WTC11 (cell line): ENCODE results near the gene RAX2. TPM values are rescaled to one million over a fixed set of nuclear protein-coding genes. Genes with fewer than 3 reads are reported as not detected.

Experiments
- ATAC-seq: fragments of 200-7000 bp; cut with Tn5 transposase; 2 replicates; pipeline ENCODE4 v1.10.0; 2021; ENCODE audit warnings: mild to moderate bottlenecking, moderate library complexity
- CTCF ChIA-PET: fragments of 300-600 bp; sonication (Branson Sonifier 250); formaldehyde crosslinking; loops from one replicate; lab custom pipeline; 2021; ENCODE audit warnings: antibody characterized with exemption; lab: Charles Lee
- POLR2A ChIA-PET: fragments of 350-600 bp; sonication (Branson Sonifier 250); formaldehyde crosslinking; loops from one replicate; lab custom pipeline; 2021; ENCODE audit warnings: antibody characterized with exemption; lab: Charles Lee
- DNase-seq: peaks from one replicate; pipeline ENCODE4 v3.0.0; 2021; ENCODE audit warnings: low spot score
- H3K27ac Mint-ChIP-seq: 2 replicates; pipeline ENCODE4 v1.8.0; 2021; ENCODE audit warnings: mixed read lengths
- H3K27me3 Mint-ChIP-seq: 2 replicates; pipeline ENCODE4 v1.8.0; 2021; ENCODE audit warnings: low read depth, mild to moderate bottlenecking, moderate library complexity, mixed read lengths
- H3K36me3 Mint-ChIP-seq: 2 replicates; pipeline ENCODE4 v1.8.0; 2021; ENCODE audit warnings: mixed read lengths
- H3K4me1 Mint-ChIP-seq: 2 replicates; pipeline ENCODE4 v1.8.0; 2022; ENCODE audit warnings: mixed read lengths
- H3K4me3 Mint-ChIP-seq: 2 replicates; pipeline ENCODE4 v1.8.0; 2021; ENCODE audit warnings: mild to moderate bottlenecking, moderate library complexity, mixed read lengths
- H3K9me3 Mint-ChIP-seq: 2 replicates; pipeline ENCODE4 v1.8.0; 2021; ENCODE audit warnings: mixed read lengths
- ATF2 ChIP-seq: sonication (generic); formaldehyde crosslinking; IDR thresholded peaks from 2 replicates; pipeline ENCODE4 v1.8.1; 2022; ENCODE audit warnings: low read depth, missing genetic modification reagents, borderline replicate concordance
- CBFB ChIP-seq: sonication (generic); formaldehyde crosslinking; IDR thresholded peaks from 2 replicates; pipeline ENCODE4 v1.8.1; 2022; ENCODE audit warnings: mild to moderate bottlenecking, low read depth, missing genetic modification reagents
- CREM ChIP-seq: sonication (generic); formaldehyde crosslinking; IDR thresholded peaks from 2 replicates; pipeline ENCODE4 v1.8.1; 2022; ENCODE audit warnings: mild to moderate bottlenecking, missing genetic modification reagents, moderate library complexity
- E2F5 ChIP-seq: sonication (generic); formaldehyde crosslinking; IDR thresholded peaks from 2 replicates; pipeline ENCODE4 v1.8.1; 2022; ENCODE audit warnings: mild to moderate bottlenecking, moderate library complexity, missing genetic modification reagents
- EMX1 ChIP-seq: fragments of 250-450 bp; sonication (Bioruptor Pico); IDR thresholded peaks from 2 replicates; pipeline ENCODE4 v1.8.0; 2021; ENCODE audit warnings: mild to moderate bottlenecking
- FOXJ3 ChIP-seq: sonication (generic); formaldehyde crosslinking; IDR thresholded peaks from 2 replicates; pipeline ENCODE4 v1.9.0; 2021; ENCODE audit warnings: missing genetic modification reagents, mild to moderate bottlenecking, borderline replicate concordance
- MYBL2 ChIP-seq: sonication (generic); formaldehyde crosslinking; IDR thresholded peaks from 2 replicates; pipeline ENCODE4 v1.8.1; 2023; ENCODE audit warnings: mild to moderate bottlenecking, moderate library complexity, missing genetic modification reagents
- NFATC4 ChIP-seq: fragments of 250-450 bp; sonication (Bioruptor Pico); IDR thresholded peaks from 2 replicates; pipeline ENCODE4 v1.9.0; 2021; ENCODE audit warnings: mild to moderate bottlenecking
- NR2C2 ChIP-seq: sonication (generic); formaldehyde crosslinking; IDR thresholded peaks from 2 replicates; pipeline ENCODE4 v1.8.0; 2022; ENCODE audit warnings: mild to moderate bottlenecking, missing genetic modification reagents
- ZMAT4 ChIP-seq: fragments of 250-450 bp; sonication (Bioruptor Pico); IDR thresholded peaks from 2 replicates; pipeline ENCODE4 v1.9.0; 2021; ENCODE audit warnings: mild to moderate bottlenecking
- ZNF121 ChIP-seq: sonication (generic); formaldehyde crosslinking; IDR thresholded peaks from 2 replicates; pipeline ENCODE4 v1.8.0; 2023; ENCODE audit warnings: missing genetic modification reagents
- ZNF138 ChIP-seq: sonication (generic); formaldehyde crosslinking; conservative IDR thresholded peaks from 2 replicates; pipeline ENCODE4 v1.8.1; 2022; ENCODE audit warnings: mild to moderate bottlenecking, moderate library complexity, missing genetic modification reagents
- ZNF232 ChIP-seq: sonication (generic); formaldehyde crosslinking; IDR thresholded peaks from 2 replicates; pipeline ENCODE4 v1.8.0; 2022; ENCODE audit warnings: mild to moderate bottlenecking, missing genetic modification reagents
- ZNF416 ChIP-seq: fragments of 250-450 bp; sonication (Bioruptor Pico); IDR thresholded peaks from 2 replicates; pipeline ENCODE4 v1.9.0; 2021; ENCODE audit warnings: mild to moderate bottlenecking, inconsistent platforms
- ZNF423 ChIP-seq: fragments of 250-450 bp; sonication (Bioruptor Pico); IDR thresholded peaks from 2 replicates; pipeline ENCODE4 v2.1.2; 2022; ENCODE audit warnings: mild to moderate bottlenecking, moderate library complexity
- total RNA-seq: library from RNA; stranded (reverse); gene quantifications from 3 replicates; pipeline ENCODE4 v1.2.3, GENCODE V29; 2021
- TF ChIP-seq, protein P1 (sequence below): fragments of 250-450 bp; sonication (Bioruptor Pico); IDR thresholded peaks from 2 replicates; pipeline ENCODE4 v1.8.0; 2021; ENCODE audit warnings: mild to moderate bottlenecking
- TF ChIP-seq, protein P2 (sequence below): sonication (generic); formaldehyde crosslinking; IDR thresholded peaks from 2 replicates; pipeline ENCODE4 v1.8.1; 2023; ENCODE audit warnings: mild to moderate bottlenecking, missing genetic modification reagents
- TF ChIP-seq, protein P3 (sequence below): sonication (generic); formaldehyde crosslinking; IDR thresholded peaks from 2 replicates; pipeline ENCODE4 v1.8.1; 2022; ENCODE audit warnings: missing genetic modification reagents, borderline replicate concordance
- TF ChIP-seq, protein P4 (sequence below): sonication (generic); formaldehyde crosslinking; IDR thresholded peaks from 2 replicates; pipeline ENCODE4 v1.8.0; 2022; ENCODE audit warnings: mild to moderate bottlenecking, missing genetic modification reagents
- TF ChIP-seq, protein P5 (sequence below): sonication (generic); formaldehyde crosslinking; IDR thresholded peaks from 2 replicates; pipeline ENCODE4 v1.8.0; 2022; ENCODE audit warnings: mild to moderate bottlenecking, missing genetic modification reagents
- TF ChIP-seq, protein P6 (sequence below): sonication (generic); formaldehyde crosslinking; IDR thresholded peaks from 2 replicates; pipeline ENCODE4 v1.8.1; 2023; ENCODE audit warnings: mild to moderate bottlenecking, moderate library complexity, missing genetic modification reagents
- TF ChIP-seq, protein P7 (sequence below): sonication (generic); formaldehyde crosslinking; conservative IDR thresholded peaks from 2 replicates; pipeline ENCODE4 v1.8.1; 2022; ENCODE audit warnings: mild to moderate bottlenecking, missing genetic modification reagents

Gene RAX2
- total RNA-seq, 1 experiment from 2014 or later = 0.09 TPM

DNA sequence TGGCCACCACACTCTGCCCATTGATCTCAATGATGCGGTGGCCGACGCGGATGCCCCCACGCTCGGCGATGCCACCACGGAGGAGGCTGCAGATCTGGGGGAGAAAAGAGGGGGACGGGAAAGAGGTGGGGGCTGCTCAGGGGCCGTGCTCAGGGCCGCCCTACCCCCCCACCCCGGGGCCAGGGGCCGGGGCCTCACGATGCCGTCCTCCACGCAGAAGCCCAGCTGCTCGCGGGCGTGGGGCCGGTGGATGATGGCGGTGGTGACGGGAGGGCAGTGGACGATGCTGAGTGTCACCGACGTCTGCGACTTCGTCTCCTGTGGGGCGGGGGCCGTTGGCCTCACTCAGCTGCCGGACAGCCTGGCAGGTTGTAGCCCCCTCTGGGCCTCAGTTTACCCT is 20.8 kb downstream of the RAX2 start (continued):
- TF ChIP-seq ZNF416 (CRISPR knock-in tag) (no peak), ATF2 (CRISPR knock-in tag) (no peak), E2F5 (no peak), EMX1 (CRISPR knock-in tag) (no peak), ZNF423 (CRISPR knock-in tag) (no peak), ZNF121 (no peak), MYBL2 (no peak)
- TF ChIP-seq, protein P1, sequence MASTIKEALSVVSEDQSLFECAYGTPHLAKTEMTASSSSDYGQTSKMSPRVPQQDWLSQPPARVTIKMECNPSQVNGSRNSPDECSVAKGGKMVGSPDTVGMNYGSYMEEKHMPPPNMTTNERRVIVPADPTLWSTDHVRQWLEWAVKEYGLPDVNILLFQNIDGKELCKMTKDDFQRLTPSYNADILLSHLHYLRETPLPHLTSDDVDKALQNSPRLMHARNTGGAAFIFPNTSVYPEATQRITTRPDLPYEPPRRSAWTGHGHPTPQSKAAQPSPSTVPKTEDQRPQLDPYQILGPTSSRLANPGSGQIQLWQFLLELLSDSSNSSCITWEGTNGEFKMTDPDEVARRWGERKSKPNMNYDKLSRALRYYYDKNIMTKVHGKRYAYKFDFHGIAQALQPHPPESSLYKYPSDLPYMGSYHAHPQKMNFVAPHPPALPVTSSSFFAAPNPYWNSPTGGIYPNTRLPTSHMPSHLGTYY (CRISPR knock-in tag) = no peak
- TF ChIP-seq, protein P2, sequence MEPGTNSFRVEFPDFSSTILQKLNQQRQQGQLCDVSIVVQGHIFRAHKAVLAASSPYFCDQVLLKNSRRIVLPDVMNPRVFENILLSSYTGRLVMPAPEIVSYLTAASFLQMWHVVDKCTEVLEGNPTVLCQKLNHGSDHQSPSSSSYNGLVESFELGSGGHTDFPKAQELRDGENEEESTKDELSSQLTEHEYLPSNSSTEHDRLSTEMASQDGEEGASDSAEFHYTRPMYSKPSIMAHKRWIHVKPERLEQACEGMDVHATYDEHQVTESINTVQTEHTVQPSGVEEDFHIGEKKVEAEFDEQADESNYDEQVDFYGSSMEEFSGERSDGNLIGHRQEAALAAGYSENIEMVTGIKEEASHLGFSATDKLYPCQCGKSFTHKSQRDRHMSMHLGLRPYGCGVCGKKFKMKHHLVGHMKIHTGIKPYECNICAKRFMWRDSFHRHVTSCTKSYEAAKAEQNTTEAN = no peak
- TF ChIP-seq, protein P3, sequence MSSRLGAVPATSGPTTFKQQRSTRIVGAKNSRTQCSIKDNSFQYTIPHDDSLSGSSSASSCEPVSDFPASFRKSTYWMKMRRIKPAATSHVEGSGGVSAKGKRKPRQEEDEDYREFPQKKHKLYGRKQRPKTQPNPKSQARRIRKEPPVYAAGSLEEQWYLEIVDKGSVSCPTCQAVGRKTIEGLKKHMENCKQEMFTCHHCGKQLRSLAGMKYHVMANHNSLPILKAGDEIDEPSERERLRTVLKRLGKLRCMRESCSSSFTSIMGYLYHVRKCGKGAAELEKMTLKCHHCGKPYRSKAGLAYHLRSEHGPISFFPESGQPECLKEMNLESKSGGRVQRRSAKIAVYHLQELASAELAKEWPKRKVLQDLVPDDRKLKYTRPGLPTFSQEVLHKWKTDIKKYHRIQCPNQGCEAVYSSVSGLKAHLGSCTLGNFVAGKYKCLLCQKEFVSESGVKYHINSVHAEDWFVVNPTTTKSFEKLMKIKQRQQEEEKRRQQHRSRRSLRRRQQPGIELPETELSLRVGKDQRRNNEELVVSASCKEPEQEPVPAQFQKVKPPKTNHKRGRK (CRISPR knock-in tag) = no peak

- ATAC-seq (no peak), DNase-seq (no peak)
- no peak overlapping the region for H3K4me3 Mint-ChIP-seq
- H3K36me3 Mint-ChIP-seq = peaks cover 18% of the 10 kb centered on the region
- TF ChIP-seq NR2C2 (CRISPR knock-in tag) (no peak), FOXJ3 (CRISPR knock-in tag) (no peak), CBFB (CRISPR knock-in tag) (no peak), ZNF138 (no peak)
- TF ChIP-seq, protein P3 (CRISPR knock-in tag) = no peak
- H3K27me3 Mint-ChIP-seq = no peaks in the 10 kb centered on the region
- no peak overlapping the region for H3K27ac Mint-ChIP-seq
- CTCF ChIA-PET = no interaction called here
- no peaks in the 10 kb centered on the region for H3K9me3 Mint-ChIP-seq
- H3K4me1 Mint-ChIP-seq = no peaks in the 10 kb centered on the region
- POLR2A ChIA-PET = no interaction called here
These were observed 21.8 kb downstream of the RAX2 start for GRCh38 chr19:3750211-3750610.

GRCh38 chr19:3748965-3749364 is 23.1 kb downstream of the RAX2 start:
- no peaks in the 10 kb centered on the region for H3K4me1 Mint-ChIP-seq
- no peaks in the 10 kb centered on the region for H3K27me3 Mint-ChIP-seq
- no peaks in the 10 kb centered on the region for H3K9me3 Mint-ChIP-seq
- no peak for DNase-seq
- ATAC-seq = no peak
- H3K4me3 Mint-ChIP-seq = no peak overlapping the region
- POLR2A ChIA-PET = no interaction called here
- CTCF ChIA-PET = interaction anchor here (0.6 to 0.7 kb wide), 2 partner anchors 110 to 125 kb away, joined by 3 read pairs; no protein-coding TSS in a partner anchor
- no peak overlapping the region for H3K27ac Mint-ChIP-seq
- peaks cover 14% of the 10 kb centered on the region for H3K36me3 Mint-ChIP-seq
- TF ChIP-seq CREM (CRISPR knock-in tag) = no peak
- no peak for TF ChIP-seq ZNF423 (CRISPR knock-in tag)
- TF ChIP-seq, protein P4, sequence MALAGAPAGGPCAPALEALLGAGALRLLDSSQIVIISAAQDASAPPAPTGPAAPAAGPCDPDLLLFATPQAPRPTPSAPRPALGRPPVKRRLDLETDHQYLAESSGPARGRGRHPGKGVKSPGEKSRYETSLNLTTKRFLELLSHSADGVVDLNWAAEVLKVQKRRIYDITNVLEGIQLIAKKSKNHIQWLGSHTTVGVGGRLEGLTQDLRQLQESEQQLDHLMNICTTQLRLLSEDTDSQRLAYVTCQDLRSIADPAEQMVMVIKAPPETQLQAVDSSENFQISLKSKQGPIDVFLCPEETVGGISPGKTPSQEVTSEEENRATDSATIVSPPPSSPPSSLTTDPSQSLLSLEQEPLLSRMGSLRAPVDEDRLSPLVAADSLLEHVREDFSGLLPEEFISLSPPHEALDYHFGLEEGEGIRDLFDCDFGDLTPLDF (CRISPR knock-in tag) = no peak
- TF ChIP-seq, protein P5, sequence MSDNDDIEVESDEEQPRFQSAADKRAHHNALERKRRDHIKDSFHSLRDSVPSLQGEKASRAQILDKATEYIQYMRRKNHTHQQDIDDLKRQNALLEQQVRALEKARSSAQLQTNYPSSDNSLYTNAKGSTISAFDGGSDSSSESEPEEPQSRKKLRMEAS (CRISPR knock-in tag) = no peak
- no peak for TF ChIP-seq ZMAT4 (CRISPR knock-in tag)
- TF ChIP-seq ZNF232 = no peak
- TF ChIP-seq, protein P6, sequence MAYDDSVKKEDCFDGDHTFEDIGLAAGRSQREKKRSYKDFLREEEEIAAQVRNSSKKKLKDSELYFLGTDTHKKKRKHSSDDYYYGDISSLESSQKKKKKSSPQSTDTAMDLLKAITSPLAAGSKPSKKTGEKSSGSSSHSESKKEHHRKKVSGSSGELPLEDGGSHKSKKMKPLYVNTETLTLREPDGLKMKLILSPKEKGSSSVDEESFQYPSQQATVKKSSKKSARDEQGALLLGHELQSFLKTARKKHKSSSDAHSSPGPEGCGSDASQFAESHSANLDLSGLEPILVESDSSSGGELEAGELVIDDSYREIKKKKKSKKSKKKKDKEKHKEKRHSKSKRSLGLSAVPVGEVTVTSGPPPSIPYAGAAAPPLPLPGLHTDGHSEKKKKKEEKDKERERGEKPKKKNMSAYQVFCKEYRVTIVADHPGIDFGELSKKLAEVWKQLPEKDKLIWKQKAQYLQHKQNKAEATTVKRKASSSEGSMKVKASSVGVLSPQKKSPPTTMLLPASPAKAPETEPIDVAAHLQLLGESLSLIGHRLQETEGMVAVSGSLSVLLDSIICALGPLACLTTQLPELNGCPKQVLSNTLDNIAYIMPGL (CRISPR knock-in tag) = no peak
- no peak for TF ChIP-seq NFATC4
- TF ChIP-seq, protein P7, sequence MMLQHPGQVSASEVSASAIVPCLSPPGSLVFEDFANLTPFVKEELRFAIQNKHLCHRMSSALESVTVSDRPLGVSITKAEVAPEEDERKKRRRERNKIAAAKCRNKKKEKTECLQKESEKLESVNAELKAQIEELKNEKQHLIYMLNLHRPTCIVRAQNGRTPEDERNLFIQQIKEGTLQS (CRISPR knock-in tag) = no peak
